ENCODE results near the gene SLC45A3.

SLC45A3 gene

DNA sequence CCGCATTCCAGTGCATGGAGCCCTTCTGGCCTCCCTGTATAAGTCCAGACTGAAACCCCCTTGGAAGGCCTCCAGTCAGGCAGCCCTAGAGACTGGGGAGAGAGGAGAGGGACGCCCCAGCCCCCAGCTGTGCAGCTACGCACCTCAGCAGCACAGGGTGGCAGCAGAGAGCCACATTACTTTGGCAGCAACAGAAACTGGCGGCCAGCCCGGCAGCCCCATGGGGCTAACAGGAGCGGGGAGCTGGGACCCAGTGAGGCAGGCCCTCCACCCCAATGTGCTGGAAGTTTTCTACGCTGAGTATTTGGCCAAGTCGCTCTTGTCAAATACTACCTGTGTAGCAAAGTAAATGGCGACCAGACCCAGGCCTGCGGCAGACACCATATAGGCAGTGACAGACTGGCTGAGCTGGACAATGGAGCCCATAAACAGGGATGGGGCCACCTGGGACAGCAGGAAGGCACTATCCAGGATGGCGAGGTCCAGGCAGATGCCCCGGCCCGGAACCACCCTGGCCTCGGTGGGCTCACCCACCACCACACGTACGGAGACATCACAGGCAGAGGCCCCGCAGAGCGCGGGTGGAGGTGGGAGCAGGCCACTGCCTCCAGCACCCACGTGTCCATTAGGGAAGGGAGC is 21.2 kb downstream of the SLC45A3 start:
- DNase-seq (ENCODE audit: low read depth, low spot score), result peak; percentile 62
- in situ Hi-C loops (cut with HindIII; ENCODE audit: low sequenced_read_pairs), result no loop called here
- no peak overlapping the region for H3K4me3 ChIP-seq (ENCODE audit: low read depth, low read length)
- peak; percentile 90 for TF ChIP-seq CTCF (IDR thresholded peaks at IDR 0.05; ENCODE audit: low read depth, low read length)

- TF ChIP-seq CTCF (IDR thresholded peaks at IDR 0.05; ENCODE audit: low read depth, low read length), result no peak
- no peak overlapping the region for H3K4me3 ChIP-seq (ENCODE audit: low read depth, low read length)
- in situ Hi-C loops (cut with HindIII; ENCODE audit: low sequenced_read_pairs), result no loop called here
- DNase-seq (ENCODE audit: low read depth, low spot score), result peak; percentile 48
Measured at GRCh38 chr1:205656236-205656635, 24.1 kb downstream of the SLC45A3 start.

DNA sequence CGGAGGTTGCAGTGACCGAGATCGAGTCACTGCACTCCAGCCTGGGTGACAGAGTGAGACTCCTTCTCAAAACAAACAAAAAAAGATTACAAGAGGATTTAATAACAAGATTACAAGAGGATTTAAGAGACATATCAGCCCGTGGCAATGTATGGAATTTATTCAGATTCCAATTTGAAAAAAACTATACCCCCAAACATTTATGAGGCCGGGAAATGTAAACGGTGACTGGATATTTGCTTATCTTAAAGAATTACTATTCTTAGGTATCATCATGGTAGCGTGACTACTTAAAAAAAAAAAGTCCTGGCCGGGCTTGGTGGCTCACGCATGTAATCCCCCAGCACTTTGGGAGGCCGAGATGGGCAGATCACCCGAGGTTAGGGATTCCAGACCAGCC is 27.3 kb downstream of the SLC45A3 start:
- TF ChIP-seq CTCF (IDR thresholded peaks at IDR 0.05; ENCODE audit: low read depth, low read length), result no peak
- H3K4me3 ChIP-seq (ENCODE audit: low read depth, low read length), result no peak overlapping the region
- DNase-seq (ENCODE audit: low read depth, low spot score), result no peak
- in situ Hi-C loops (cut with HindIII; ENCODE audit: low sequenced_read_pairs), result no loop called here

- no peak overlapping the region for H3K4me3 ChIP-seq (ENCODE audit: low read depth, low read length)
- DNase-seq (ENCODE audit: low read depth, low spot score), result no peak
- no peak for TF ChIP-seq CTCF (IDR thresholded peaks at IDR 0.05; ENCODE audit: low read depth, low read length)
- in situ Hi-C loops (cut with HindIII; ENCODE audit: low sequenced_read_pairs), result no loop called here
Measured at GRCh38 chr1:205650241-205650640, 30.1 kb downstream of the SLC45A3 start.

GRCh38 chr1:205645519-205645918 is 34.8 kb downstream of the SLC45A3 start:
- no peak for DNase-seq (ENCODE audit: low read depth, low spot score)
- in situ Hi-C loops (cut with HindIII; ENCODE audit: low sequenced_read_pairs), result no loop called here

GRCh38 chr1:205642679-205643307 is 37.5 kb downstream of the SLC45A3 start:
- in situ Hi-C loops (cut with HindIII; ENCODE audit: low sequenced_read_pairs), result no loop called here
- no peak for DNase-seq (ENCODE audit: low read depth, low spot score)
- H3K4me3 ChIP-seq (ENCODE audit: low read depth, low read length), result no peak overlapping the region
- TF ChIP-seq CTCF (IDR thresholded peaks at IDR 0.05; ENCODE audit: low read depth, low read length), result no peak

More at GRCh38 chr1:205645519-205645918, 34.8 kb downstream of the SLC45A3 start:
- H3K4me3 ChIP-seq (ENCODE audit: low read depth, low read length), result no peak overlapping the region
- TF ChIP-seq CTCF (IDR thresholded peaks at IDR 0.05; ENCODE audit: low read depth, low read length), result no peak

All from astrocyte of the spinal cord (primary cell).